ENCODE results near the gene CKB.

- TF ChIP-seq CTCF (IDR thresholded peaks at IDR 0.05; ENCODE audit: low read length), result no peak
- TF ChIP-seq EZH2phosphoT487 (IDR thresholded peaks at IDR 0.05; ENCODE audit: low read length), result no peak
These were observed 7.8 kb upstream of the CKB start for GRCh38 chr14:103530390-103530789.

All from MM.1S (cell line).